Measurements from ENCODE around the gene ZNF76. TPM values are rescaled to one million over a fixed set of nuclear protein-coding genes. Genes with fewer than 3 reads are reported as not detected.

ZNF76 gene
- total and polyA plus RNA-seq, 9 of the 15 experiments (the other 6 are each of a cell fraction or from before 2014, with no cell fraction given), result 1.2 to 17.8 (median 10.7) TPM

- TF ChIP-seq RNF219 (CRISPR knock-in tag; IDR thresholded peaks at IDR 0.05) (no peak), TRIM24 (IDR thresholded peaks at IDR 0.05) (no peak)
Measured at GRCh38 chr6:35342258-35343091, 82.9 kb downstream of the ZNF76 start, which contains the start of gene PPARD (continued).

GRCh38 chr6:35343092-35343834 lies 83.7 kb downstream of the ZNF76 start:
- FAIRE-seq (peak; percentile 86), ATAC-seq (peak; percentile 51), DNase-seq (ENCODE audit: extremely low read depth in 1 of 4, low spot score in 3 of 4) (peak in 2 of 4 experiments; percentile 80 to 84)
- in situ Hi-C loops (cut with MboI) (loop anchor here (5.0 kb wide), 1 partner anchor 124 kb away; the partner anchor contains the start of gene RPL10A), intact Hi-C loops (cut with micrococcal nuclease) (loop anchor here (2.0 kb wide), 2 partner anchors 20 to 72 kb away; no protein-coding TSS in a partner anchor)
- BruUV-seq (replicated peaks), result TSS peak; percentile 53
- Histone ChIP-seq H3K36me3 (ENCODE audit: control insufficient read depth, insufficient read depth, low read length) (peaks cover 7% of the 10 kb centered on the region; the same call in 1 of the 3 replicates), H3K9me3 (replicated peaks; ENCODE audit: control insufficient read depth, insufficient read depth, low read depth, low read length) (no peaks in the 10 kb centered on the region), H3K4me3 (peak overlapping the region; percentile 73), H3K4me1 (replicated peaks in 1 of 2; ENCODE audit: control insufficient read depth in 2 of 2, insufficient read depth in 2 of 2, low read length in 2 of 2) (peaks cover 26 to 28% of the 10 kb centered on the region in 2 experiments; a peak in 4 of 5 replicates), H3K27me3 (ENCODE audit: control insufficient read depth in 2 of 2, insufficient read depth in 2 of 2, low read length in 2 of 2) (peaks cover 0 to 6% of the 10 kb centered on the region in 2 experiments; a peak in 2 of 5 replicates), H4K20me1 (replicated peaks; ENCODE audit: control insufficient read depth, insufficient read depth, low read length) (peaks cover 43% of the 10 kb centered on the region), H3K9me1 (ENCODE audit: control insufficient read depth, insufficient read depth, low read length) (peaks cover 5% of the 10 kb centered on the region), H3K4me2 (ENCODE audit: insufficient read depth, low read length) (peak overlapping the region; percentile 92), H3K9ac (ENCODE audit: insufficient read depth in 1 of 2, low read depth in 2 of 2, low read length in 2 of 2) (peak overlapping the region; percentile 69 to 98), H2AFZ (ENCODE audit: low read depth, low read length) (peak overlapping the region; percentile 89), H3K27ac (ENCODE audit: extremely low read depth, low read depth, low read length) (peak overlapping the region; percentile 72; the same call in 2 of the 3 replicates), H3K79me2 (ENCODE audit: control insufficient read depth, insufficient read depth, low read length) (peaks cover 37% of the 10 kb centered on the region)
- POLR2A ChIA-PET, result interaction anchor here (0.7 to 3.5 kb wide), 16 partner anchors 10 to 125 kb away, joined by 3 to 29 read pairs (median 4); partner anchors contain the start of genes RPL10A and ZNF76
- CTCF ChIA-PET (ENCODE audit: low intra/inter-chr PET ratio), result interaction anchor here (0.7 to 2.7 kb wide), 6 partner anchors 72 to 1006 kb away, joined by 3 to 26 read pairs (median 12); partner anchors contain the start of genes FANCE and RPL10A
- 2% methylated on average over 13 of the region's 13 CpGs for WGBS (ENCODE audit: insufficient coverage, low coverage, missing lambda C conversion rate)
- TF ChIP-seq CBX2 (IDR thresholded peaks at IDR 0.05; ENCODE audit: insufficient read depth, low read length, poor library complexity, severe bottlenecking) (no peak), RNF219 (CRISPR knock-in tag; IDR thresholded peaks at IDR 0.05) (no peak), FOXO4 (CRISPR knock-in tag; IDR thresholded peaks at IDR 0.05) (no peak), ZNF445 (CRISPR knock-in tag; IDR thresholded peaks at IDR 0.05; ENCODE audit: low read depth) (no peak), ZNF280B (CRISPR knock-in tag; IDR thresholded peaks at IDR 0.05) (no peak), NR2C1 (IDR thresholded peaks at IDR 0.05) (0 out of 2 replicates have a peak, but pooled peaks have one; percentile 35), NR2C1 (tag; IDR thresholded peaks at IDR 0.05) (peak; percentile 41; the same call in 1 of the 2 replicates)

Measured in K562 (cell line).